ENCODE measurements around the gene SERPINF2.

Gene SERPINF2

GRCh38 chr17:1762901-1763898 is 20.5 kb downstream of the SERPINF2 start:
- TF ChIP-seq USF1 (IDR thresholded peaks at IDR 0.05) (no peak), CEBPB (IDR thresholded peaks at IDR 0.05) (no peak), TEAD4 (IDR thresholded peaks at IDR 0.05) (no peak), ZBTB7A (IDR thresholded peaks at IDR 0.05; ENCODE audit: low read depth) (no peak), TAF1 (IDR thresholded peaks at IDR 0.05; ENCODE audit: low read depth) (no peak), CREB1 (IDR thresholded peaks at IDR 0.05; ENCODE audit: low read depth) (no peak), FOXM1 (IDR thresholded peaks at IDR 0.05; ENCODE audit: borderline replicate concordance, low read depth) (no peak)

- TF ChIP-seq MAX (IDR thresholded peaks at IDR 0.05): no peak
- no peak for TF ChIP-seq CREB1 (IDR thresholded peaks at IDR 0.05; ENCODE audit: low read depth)
- TF ChIP-seq EP300 (IDR thresholded peaks at IDR 0.05; ENCODE audit: borderline replicate concordance): no peak
- TF ChIP-seq CEBPB (IDR thresholded peaks at IDR 0.05): no peak
- TF ChIP-seq TAF1 (IDR thresholded peaks at IDR 0.05; ENCODE audit: low read depth): no peak
- TF ChIP-seq ZBTB7A (IDR thresholded peaks at IDR 0.05; ENCODE audit: low read depth): no peak
Observed at GRCh38 chr17:1764284-1764683, 21.6 kb downstream of the SERPINF2 start.

GRCh38 chr17:1765576-1765975 is 22.9 kb downstream of the SERPINF2 start:
- no peak for TF ChIP-seq TEAD4 (IDR thresholded peaks at IDR 0.05)
- no peak for TF ChIP-seq CREB1 (IDR thresholded peaks at IDR 0.05; ENCODE audit: low read depth)
- TF ChIP-seq REST (IDR thresholded peaks at IDR 0.05; ENCODE audit: low read depth): no peak
- TF ChIP-seq TAF1 (IDR thresholded peaks at IDR 0.05; ENCODE audit: low read depth): no peak
- no peak for TF ChIP-seq YY1 (IDR thresholded peaks at IDR 0.05; ENCODE audit: low read depth)

GRCh38 chr17:1766382-1767135 is 23.9 kb downstream of the SERPINF2 start:
- no peak for TF ChIP-seq CEBPB (IDR thresholded peaks at IDR 0.05)
- TF ChIP-seq TCF12 (IDR thresholded peaks at IDR 0.05; ENCODE audit: low read depth): no peak
- TF ChIP-seq EP300 (IDR thresholded peaks at IDR 0.05; ENCODE audit: borderline replicate concordance): no peak
- TF ChIP-seq REST (IDR thresholded peaks at IDR 0.05; ENCODE audit: low read depth): no peak
- TF ChIP-seq USF1 (IDR thresholded peaks at IDR 0.05): no peak
- no peak for TF ChIP-seq RAD21 (IDR thresholded peaks at IDR 0.05; ENCODE audit: low read depth)
- TF ChIP-seq TEAD4 (IDR thresholded peaks at IDR 0.05): no peak
- TF ChIP-seq NFIC (IDR thresholded peaks at IDR 0.05): no peak
- no peak for TF ChIP-seq EGR1 (IDR thresholded peaks at IDR 0.05)
- no peak for TF ChIP-seq CREB1 (IDR thresholded peaks at IDR 0.05; ENCODE audit: low read depth)
- no peak for TF ChIP-seq ZBTB7A (IDR thresholded peaks at IDR 0.05; ENCODE audit: low read depth)
- no peak for TF ChIP-seq FOXM1 (IDR thresholded peaks at IDR 0.05; ENCODE audit: borderline replicate concordance, low read depth)
- no peak for TF ChIP-seq MAX (IDR thresholded peaks at IDR 0.05)
- no peak for TF ChIP-seq YY1 (IDR thresholded peaks at IDR 0.05; ENCODE audit: low read depth)
- TF ChIP-seq TAF1 (IDR thresholded peaks at IDR 0.05; ENCODE audit: low read depth): no peak

- TF ChIP-seq REST (IDR thresholded peaks at IDR 0.05; ENCODE audit: low read depth) (no peak), EGR1 (IDR thresholded peaks at IDR 0.05) (no peak), EP300 (IDR thresholded peaks at IDR 0.05; ENCODE audit: borderline replicate concordance) (no peak), FOXM1 (IDR thresholded peaks at IDR 0.05; ENCODE audit: borderline replicate concordance, low read depth) (no peak), NFIC (IDR thresholded peaks at IDR 0.05) (no peak), TEAD4 (IDR thresholded peaks at IDR 0.05) (no peak), CEBPB (IDR thresholded peaks at IDR 0.05) (no peak), YY1 (IDR thresholded peaks at IDR 0.05; ENCODE audit: low read depth) (no peak), CREB1 (IDR thresholded peaks at IDR 0.05; ENCODE audit: low read depth) (no peak), MAX (IDR thresholded peaks at IDR 0.05) (no peak), USF1 (IDR thresholded peaks at IDR 0.05) (no peak), ZBTB7A (IDR thresholded peaks at IDR 0.05; ENCODE audit: low read depth) (no peak), RAD21 (IDR thresholded peaks at IDR 0.05; ENCODE audit: low read depth) (no peak), TAF1 (IDR thresholded peaks at IDR 0.05; ENCODE audit: low read depth) (no peak), TCF12 (IDR thresholded peaks at IDR 0.05; ENCODE audit: low read depth) (no peak)
Observed at GRCh38 chr17:1767358-1767757, 24.7 kb downstream of the SERPINF2 start.

All from Ishikawa (cell line).